HG03457 (cell line): Measurements from ENCODE around the gene CMBL.
"Not testable (repeated sequence)": the region's sequence is repeated elsewhere in the genome, so short reads cannot be mapped to it uniquely, and the experiment has no call there.

Experiments
- ATAC-seq: cut with Tn5 transposase; IDR thresholded peaks from one replicate; pipeline ENCODE4 v1.9.1; 2021; ENCODE audit warnings: moderate number of reproducible peaks; ENCODE audit not compliant: unreplicated experiment

Gene CMBL

GRCh38 chr5:10286862-10287227, 20.9 kb downstream of the CMBL start:
- ATAC-seq: no peak

- ATAC-seq: no peak
These were observed 21.4 kb downstream of the CMBL start for GRCh38 chr5:10286162-10286861.

DNA sequence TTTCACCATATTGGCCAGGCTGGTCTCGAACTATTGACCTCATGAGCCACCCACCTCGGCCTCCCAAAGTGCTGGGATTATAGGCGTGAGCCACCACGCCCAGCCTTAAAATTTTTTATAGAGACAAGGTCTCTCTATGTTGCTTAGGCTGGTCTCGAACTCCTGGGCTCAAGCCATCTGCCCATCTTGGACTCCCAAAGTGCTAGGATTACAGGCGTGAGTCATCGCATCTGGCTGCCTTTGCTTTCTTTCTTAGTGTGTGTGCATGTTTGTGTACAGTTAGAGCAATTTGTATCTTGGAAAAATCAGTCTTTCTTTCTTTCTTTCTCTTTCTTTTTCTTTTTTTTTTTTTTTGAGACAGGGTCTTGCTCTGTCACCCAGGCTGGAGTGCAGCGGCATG, 22.3 kb downstream of the CMBL start:
- not testable (repeated sequence) for ATAC-seq

DNA sequence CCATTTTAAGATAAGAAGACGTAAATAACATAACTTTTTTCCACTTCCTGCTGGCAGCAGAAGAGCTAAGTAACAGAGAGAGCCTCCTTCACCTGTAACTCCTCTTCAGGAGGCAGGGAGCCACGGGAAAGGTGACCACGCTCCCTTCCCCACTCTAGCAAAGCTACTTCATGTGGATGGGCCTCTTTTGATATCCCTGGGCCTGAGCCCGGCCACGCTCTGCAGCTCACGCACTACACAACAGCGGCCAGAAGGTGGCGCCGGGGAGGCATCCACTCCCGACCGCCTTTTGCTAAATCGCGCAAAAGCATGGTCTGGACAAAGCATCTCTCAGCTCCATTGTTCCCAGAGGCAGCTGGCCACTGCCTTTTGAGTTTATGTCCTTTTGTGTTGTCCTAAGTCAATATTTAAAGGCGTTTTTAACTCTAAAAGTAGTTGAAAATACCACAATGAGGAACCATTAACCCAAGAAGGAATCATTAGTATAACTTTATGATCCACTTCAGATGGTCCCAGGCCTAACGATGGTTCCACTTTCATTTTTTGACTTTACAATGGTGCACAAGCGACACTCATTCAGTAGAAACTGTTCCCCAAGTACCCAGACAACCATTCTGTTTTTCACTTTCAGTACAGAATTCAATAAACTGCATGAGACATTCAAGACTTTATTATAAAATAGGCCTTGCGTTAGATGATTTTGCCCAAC, 23.6 kb downstream of the CMBL start:
- peak; percentile 88 for ATAC-seq

DNA sequence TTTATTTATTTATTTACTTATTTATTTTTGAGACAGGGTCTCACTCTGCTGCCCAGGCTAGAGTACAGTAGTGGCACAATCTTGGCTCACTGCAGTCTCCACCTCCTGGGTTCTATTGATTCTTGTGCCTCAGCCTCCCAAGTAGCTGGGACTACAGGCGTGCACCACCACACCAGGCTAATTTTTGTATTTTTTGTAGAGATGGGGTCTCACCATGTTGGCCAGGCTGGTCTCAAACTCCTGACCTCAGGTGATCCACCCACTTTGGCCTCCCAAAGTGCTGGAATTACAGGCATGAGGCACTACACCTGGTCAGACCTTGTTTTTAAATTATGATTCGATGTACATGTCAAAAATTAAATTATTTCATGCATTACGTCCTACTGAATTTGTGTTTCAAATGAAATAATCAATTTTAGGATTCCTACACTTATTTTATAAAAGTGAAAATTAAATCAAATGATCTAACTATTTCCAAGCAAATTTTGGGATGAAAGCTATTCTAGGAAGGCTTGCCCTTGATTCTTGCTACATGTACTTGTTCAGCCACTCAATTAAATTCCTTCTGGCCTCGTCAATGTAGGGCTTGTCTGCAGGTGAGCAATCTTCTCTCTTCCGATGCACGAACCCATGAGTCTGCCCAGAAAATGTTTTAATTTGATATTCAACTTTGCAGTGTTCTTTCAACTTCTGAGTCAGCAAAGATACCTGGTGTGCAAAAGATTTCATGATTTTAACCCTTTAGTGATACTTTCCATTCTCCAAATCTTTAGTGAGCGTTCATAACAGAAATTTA, 27.6 kb downstream of the CMBL start:
- no peak for ATAC-seq

DNA sequence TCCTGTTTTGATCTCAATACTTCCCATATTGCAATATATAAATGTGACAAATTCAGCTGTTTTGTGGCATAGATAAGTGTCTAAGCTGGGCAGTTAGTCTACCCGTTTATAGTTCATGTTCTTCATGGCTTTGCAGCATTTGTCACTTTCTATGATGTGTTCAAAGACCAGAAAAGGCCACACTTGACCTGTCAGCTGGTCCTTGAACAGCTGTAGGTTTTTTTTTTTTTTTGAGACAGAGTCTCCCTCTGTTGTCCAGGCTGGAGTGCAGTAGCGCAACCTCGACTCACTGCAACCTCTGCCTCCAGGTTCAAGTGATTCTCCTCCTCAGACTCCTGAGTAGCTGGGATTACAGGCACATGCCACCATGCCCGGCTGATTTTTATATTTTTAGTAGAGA, 28.4 kb downstream of the CMBL start:
- no peak for ATAC-seq

DNA sequence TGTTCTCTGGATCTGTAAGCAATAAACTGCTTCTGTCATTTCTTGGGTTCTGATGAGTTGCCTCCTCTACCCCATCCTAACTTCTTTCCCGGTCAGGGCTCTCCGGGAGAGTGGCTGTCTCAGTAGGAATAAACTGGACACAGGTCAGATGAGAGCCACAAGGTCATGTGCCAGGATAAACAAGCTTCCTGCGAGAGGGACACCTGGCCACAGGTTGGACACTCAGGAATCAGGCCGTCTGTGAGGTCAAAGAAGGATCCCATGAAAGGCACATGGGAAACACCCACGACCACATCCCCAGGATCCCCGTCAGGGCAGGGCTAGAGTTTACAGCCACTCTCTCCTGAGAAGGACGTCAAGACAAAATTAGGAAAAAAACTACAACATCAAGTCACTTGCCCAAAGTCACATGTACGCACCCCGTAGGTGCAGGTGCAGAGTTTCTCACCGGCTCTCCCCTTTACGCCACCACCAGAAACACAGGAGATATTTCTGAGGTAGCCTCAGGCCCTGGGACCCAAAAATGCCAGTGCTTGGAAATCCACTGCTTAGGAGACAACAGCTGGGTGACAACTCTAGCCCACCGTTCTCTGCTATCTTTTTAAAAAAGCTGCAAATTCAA, 28.9 kb downstream of the CMBL start:
- ATAC-seq: no peak

DNA sequence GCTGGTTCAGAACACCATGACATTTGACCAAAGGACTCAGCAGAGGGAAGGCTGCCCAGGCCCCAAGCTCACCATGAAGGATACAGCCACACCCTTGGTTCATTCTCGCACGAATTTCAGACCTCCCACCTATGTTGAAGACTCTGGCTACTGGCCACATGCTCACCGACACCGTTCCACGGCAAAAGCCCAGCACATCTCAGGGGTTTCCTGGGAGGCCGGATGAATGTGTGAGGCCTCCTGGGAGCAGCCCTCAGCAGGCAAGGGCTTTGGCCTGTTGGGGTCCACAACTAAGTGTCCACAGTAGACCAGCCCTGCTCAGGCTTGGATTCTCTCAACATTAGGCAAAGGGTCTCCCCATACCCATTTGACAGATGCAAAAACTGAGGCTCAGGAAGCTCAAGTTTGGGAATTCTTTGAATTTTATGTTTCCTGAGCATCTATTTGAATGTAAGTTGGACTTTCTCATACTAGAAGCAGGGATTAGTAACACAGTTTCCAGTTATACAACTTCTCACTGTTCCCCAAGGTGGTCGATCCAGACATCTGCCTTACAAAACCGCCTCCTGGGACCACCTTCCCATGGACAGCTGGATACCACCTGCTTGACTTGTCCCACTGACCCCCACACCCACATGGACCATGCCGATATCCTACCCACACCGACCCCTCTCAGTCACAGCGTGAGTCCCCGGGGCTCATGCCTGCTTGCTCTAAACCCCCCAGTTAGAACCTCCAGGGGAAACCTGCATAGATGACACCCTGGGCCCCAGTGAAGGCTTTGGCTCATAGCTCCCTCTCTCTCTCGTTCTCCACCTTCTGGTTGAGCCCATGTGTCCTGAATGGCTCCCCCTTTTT, 29.7 kb downstream of the CMBL start:
- no peak for ATAC-seq

DNA sequence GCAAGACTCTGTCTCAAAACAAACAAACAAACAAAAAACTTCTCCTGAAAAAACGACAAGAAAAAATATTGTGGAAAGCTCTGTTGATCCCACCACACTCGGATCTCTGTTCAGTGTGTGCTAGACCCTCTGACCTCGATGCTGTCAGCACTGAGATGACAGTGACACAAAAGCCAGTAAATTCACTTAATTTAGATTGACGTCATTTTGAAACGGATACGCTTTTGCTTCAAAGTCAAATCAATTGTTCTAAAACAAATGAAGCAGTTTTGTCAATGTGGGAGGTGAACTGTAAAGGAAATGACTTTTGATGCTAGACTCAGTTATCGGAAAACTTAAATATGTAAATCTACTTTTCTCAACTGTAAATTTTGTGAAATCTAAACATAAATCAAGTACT, 31.0 kb downstream of the CMBL start:
- no peak for ATAC-seq

DNA sequence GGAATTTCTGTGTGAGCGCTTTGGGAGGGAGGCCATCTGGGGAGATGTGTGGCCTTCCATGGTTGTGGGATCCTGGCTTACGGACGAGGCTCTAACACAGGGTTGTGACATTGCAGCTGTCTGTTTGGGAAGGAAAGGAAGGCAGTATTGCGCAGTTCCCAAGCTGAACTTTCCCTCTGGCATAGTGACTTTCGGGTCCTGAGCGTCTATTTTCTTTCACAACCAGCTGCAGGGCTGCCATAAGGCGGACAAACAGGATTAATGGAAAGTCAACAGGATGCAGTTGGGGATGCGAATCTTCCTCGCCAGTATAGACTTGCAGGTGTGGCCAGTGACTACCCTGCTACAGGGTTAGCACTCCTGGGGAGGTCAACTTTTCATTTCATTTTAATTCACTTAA, 31.7 kb downstream of the CMBL start:
- ATAC-seq: no peak

- ATAC-seq: no peak
These were observed 32.2 kb downstream of the CMBL start for GRCh38 chr5:10275460-10275859.

GRCh38 chr5:10272875-10273209, 34.9 kb downstream of the CMBL start:
- not testable (repeated sequence) for ATAC-seq

- ATAC-seq: no peak
These were observed 35.4 kb downstream of the CMBL start for GRCh38 chr5:10272053-10272874.

- ATAC-seq: no peak
These were observed 39.6 kb downstream of the CMBL start for GRCh38 chr5:10268100-10268499.

DNA sequence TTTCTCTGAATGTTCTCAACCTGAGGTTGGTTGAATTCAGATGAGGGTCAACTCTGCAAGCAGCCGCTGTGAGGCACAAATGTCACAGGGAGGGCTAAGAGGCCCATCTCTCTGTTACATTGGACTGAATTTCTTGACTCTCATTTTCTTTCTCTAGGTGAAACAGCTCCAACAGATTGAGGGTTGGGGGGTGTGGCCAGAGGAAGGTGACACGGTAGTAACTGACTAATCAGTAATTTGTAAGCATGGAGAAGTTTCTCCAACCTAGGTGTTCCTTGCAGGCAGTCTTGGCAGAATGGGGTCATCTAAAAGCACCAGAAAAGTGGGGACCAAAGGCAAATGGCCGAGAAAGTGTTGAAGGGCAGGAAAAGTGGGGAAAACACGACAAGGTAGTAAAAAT, 40.9 kb downstream of the CMBL start:
- ATAC-seq: no peak

GRCh38 chr5:10266137-10266536, 41.6 kb downstream of the CMBL start:
- no peak for ATAC-seq

DNA sequence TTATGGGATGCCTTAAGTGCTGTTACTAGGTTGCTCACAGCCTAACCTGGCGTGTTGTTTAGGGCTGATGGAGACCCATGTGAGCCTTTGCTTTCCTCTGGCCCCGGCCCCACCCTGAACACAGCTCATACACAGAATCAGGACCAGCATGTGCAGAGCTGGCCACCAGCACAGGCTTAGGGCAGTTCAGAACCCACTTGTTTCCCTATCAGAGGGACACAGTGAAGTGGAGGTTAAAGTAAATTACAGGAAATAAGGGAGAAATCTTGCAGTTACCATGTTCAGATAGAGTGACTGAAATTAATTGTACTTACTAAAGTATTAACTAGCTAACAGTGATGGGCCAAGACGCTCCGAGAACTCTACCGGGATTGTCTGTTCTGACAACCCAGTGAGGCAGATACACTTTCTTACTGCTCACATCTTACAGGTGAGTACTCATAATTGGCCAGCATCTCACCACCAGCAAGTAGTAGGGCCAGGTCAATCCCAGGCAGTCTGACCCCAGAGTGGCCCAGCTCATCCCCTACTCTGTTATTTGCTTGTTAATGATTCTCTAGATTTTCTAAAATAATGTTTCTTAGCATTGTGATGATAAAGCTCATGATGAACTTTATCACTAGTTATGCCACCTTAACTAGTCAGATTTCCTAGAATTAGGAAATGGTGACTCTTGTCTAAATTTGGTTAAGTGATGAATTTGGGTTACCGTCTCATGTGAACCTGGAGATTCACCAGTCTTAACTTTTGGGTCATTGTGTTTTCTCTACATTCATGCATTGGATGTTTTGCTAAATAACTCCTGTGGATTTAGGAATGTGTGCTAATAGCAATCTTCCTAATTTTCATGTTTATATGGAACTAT, 42.2 kb downstream of the CMBL start:
- no peak for ATAC-seq

- no peak for ATAC-seq
These were observed 43.1 kb downstream of the CMBL start for GRCh38 chr5:10264604-10265003.

DNA sequence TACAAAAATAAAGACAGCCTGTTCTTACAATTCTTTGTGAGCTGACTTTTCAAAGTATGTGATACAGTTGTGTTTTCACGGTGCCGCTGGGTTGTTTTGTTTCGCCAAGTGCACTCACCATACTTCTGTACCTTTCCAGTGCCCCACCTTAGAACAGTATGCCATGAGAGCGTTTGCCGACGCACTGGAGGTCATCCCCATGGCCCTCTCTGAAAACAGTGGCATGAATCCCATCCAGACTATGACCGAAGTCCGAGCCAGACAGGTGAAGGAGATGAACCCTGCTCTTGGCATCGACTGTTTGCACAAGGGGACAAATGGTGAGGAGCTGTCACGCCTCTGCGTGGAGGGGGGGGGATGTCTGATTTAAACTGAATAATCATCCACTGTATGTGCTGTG, 44.7 kb downstream of the CMBL start:
- ATAC-seq: no peak
